H1 (cell line): ENCODE results near the gene OR56A3. TPM values are rescaled to one million over a fixed set of nuclear protein-coding genes. Genes with fewer than 3 reads are reported as not detected.

Source experiments
- CTCF ChIA-PET: fragments of 300-600 bp; sonication (Branson Sonifier 250); formaldehyde crosslinking; loops from one replicate; lab custom pipeline; 2021; ENCODE audit not compliant: partially characterized antibody; lab: Charles Lee
- POLR2A ChIA-PET: fragments of 300-600 bp; sonication (Branson Sonifier 250); formaldehyde crosslinking; loops from one replicate; lab custom pipeline; 2021; ENCODE audit warnings: inconsistent platforms; ENCODE audit not compliant: partially characterized antibody; lab: Charles Lee
- DNase-seq, 2 experiments: peaks; one replicate each; pipeline versions ENCODE4 v3.0.0 to v3.0.0-alpha.2; 2010 to 2022; ENCODE audit warnings: low spot score in 2 of 2, low read depth in 1 of 2, mixed read lengths in 1 of 2
- FAIRE-seq: peaks from 2 replicates; lab custom pipeline; 2011; peaks lifted over from hg19 to GRCh38; lab: Jason Lieb, UNC
- H2AFZ ChIP-seq: 2 replicates; pipeline ENCODE4 v1.8.1; 2012; ENCODE audit warnings: low read length, inconsistent platforms
- H2AK5ac ChIP-seq: 2 replicates; pipeline ENCODE4 v1.6.1; 2013; ENCODE audit warnings: low read depth, low read length
- H2BK120ac ChIP-seq: replicated peaks from 2 replicates; pipeline ENCODE3; 2013; ENCODE audit warnings: low read depth, low read length, inconsistent platforms
- H2BK12ac ChIP-seq: 2 replicates; pipeline ENCODE4 v1.6.1; 2013; ENCODE audit warnings: low read depth, low read length
- H2BK15ac ChIP-seq: 2 replicates; pipeline ENCODE4 v1.6.1; 2013; ENCODE audit warnings: low read length
- H2BK20ac ChIP-seq: 2 replicates; pipeline ENCODE4 v1.6.1; 2013; ENCODE audit warnings: low read length
- H2BK5ac ChIP-seq: 2 replicates; pipeline ENCODE4 v1.6.1; 2013; ENCODE audit warnings: low read depth, low read length
- H3K14ac ChIP-seq: 2 replicates; pipeline ENCODE4 v1.6.1; 2013; ENCODE audit warnings: inconsistent platforms; ENCODE audit not compliant: insufficient read length
- H3K18ac ChIP-seq: 2 replicates; pipeline ENCODE4 v1.6.1; 2013; ENCODE audit warnings: low read length; ENCODE audit errors: extremely low read depth
- H3K23ac ChIP-seq: 2 replicates; pipeline ENCODE4 v1.6.1; 2013; ENCODE audit warnings: inconsistent platforms; ENCODE audit not compliant: insufficient read length
- H3K23me2 ChIP-seq: 2 replicates; pipeline ENCODE4 v1.6.1; 2013; ENCODE audit warnings: low read depth, low read length
- H3K27ac ChIP-seq: 2 replicates; pipeline ENCODE4 v1.6.1; 2011; ENCODE audit warnings: low read depth, low read length, inconsistent platforms
- H3K27me3 ChIP-seq, 4 experiments: replicated peaks in 1 of 4; 1 replicate in 1 of 4; 2 replicates in 3 of 4; pipeline versions ENCODE4 v1.6.1 to v1.8.1; 2011 to 2013; ENCODE audit warnings: low read length in 3 of 4, mild to moderate bottlenecking in 3 of 4, inconsistent platforms in 2 of 4, mixed read lengths in 2 of 4, moderate library complexity in 1 of 4; ENCODE audit not compliant: control insufficient read depth in 3 of 4, insufficient read depth in 3 of 4; ENCODE audit errors: extremely low read depth in 1 of 4
- H3K36me3 ChIP-seq, 4 experiments: 2 replicates each; pipeline versions ENCODE4 v1.6.1 to v1.8.1; 2011 to 2013; ENCODE audit warnings: mild to moderate bottlenecking in 4 of 4, low read length in 3 of 4, moderate library complexity in 2 of 4, control low read depth in 1 of 4, inconsistent platforms in 1 of 4; ENCODE audit not compliant: insufficient read depth in 4 of 4, control insufficient read depth in 2 of 4
- H3K4ac ChIP-seq: replicated peaks from 2 replicates; pipeline ENCODE3; 2013; ENCODE audit warnings: low read length, low read depth, mixed read lengths, inconsistent platforms; ENCODE audit not compliant: insufficient read length
- H3K4me1 ChIP-seq, 4 experiments: replicated peaks in 1 of 4; 1 replicate in 1 of 4; 2 replicates in 3 of 4; pipeline versions ENCODE4 v1.6.1 to v1.8.1; 2011 to 2013; ENCODE audit warnings: low read length in 3 of 4, inconsistent platforms in 2 of 4, mixed read lengths in 1 of 4; ENCODE audit not compliant: insufficient read depth in 4 of 4, control insufficient read depth in 3 of 4
- H3K4me2 ChIP-seq, 2 experiments: 2 replicates each; pipeline versions ENCODE4 v1.6.1 to v1.8.1; 2011 to 2013; ENCODE audit warnings: low read depth in 2 of 2, low read length in 2 of 2, control low read depth in 1 of 2, inconsistent platforms in 1 of 2, mild to moderate bottlenecking in 1 of 2; ENCODE audit not compliant: insufficient read depth in 1 of 2
- H3K4me3 ChIP-seq, 4 experiments: fragments of 200-600, 300-600 bp in 1 of 4; sonication (generic), shearing (Covaris generic), sonication (Bioruptor Twin) in 1 of 4; 2 replicates each; pipeline versions ENCODE4 v1.5.1 to v1.8.1; 2011 to 2016; ENCODE audit warnings: low read length in 4 of 4, low read depth in 3 of 4, control low read depth in 2 of 4, inconsistent platforms in 2 of 4, mild to moderate bottlenecking in 2 of 4, mixed read lengths in 1 of 4, moderate library complexity in 1 of 4; ENCODE audit not compliant: insufficient read depth in 2 of 4; ENCODE audit errors: extremely low read depth in 1 of 4
- H3K56ac ChIP-seq: replicated peaks from 2 replicates; pipeline ENCODE3; 2013; ENCODE audit warnings: low read depth, mild to moderate bottlenecking, mixed read lengths, low read length, inconsistent platforms; ENCODE audit not compliant: insufficient read length
- H3K79me1 ChIP-seq: 2 replicates; pipeline ENCODE4 v1.6.1; 2013; ENCODE audit warnings: low read depth, low read length, control low read depth
- H3K79me2 ChIP-seq, 2 experiments: 2 replicates each; pipeline versions ENCODE4 v1.6.1 to v1.8.1; 2012 to 2013; ENCODE audit warnings: low read length in 2 of 2, mild to moderate bottlenecking in 2 of 2, inconsistent platforms in 1 of 2; ENCODE audit not compliant: insufficient read depth in 2 of 2, control insufficient read depth in 1 of 2
- H3K9ac ChIP-seq, 4 experiments: replicated peaks in 1 of 4; 1 replicate in 1 of 4; 2 replicates in 3 of 4; pipeline versions ENCODE4 v1.6.1 to v1.8.1; 2011 to 2013; ENCODE audit warnings: low read depth in 3 of 4, low read length in 3 of 4, control low read depth in 2 of 4, mild to moderate bottlenecking in 2 of 4, moderate library complexity in 2 of 4, inconsistent platforms in 1 of 4; ENCODE audit errors: extremely low read depth in 1 of 4
- H3K9me3 ChIP-seq, 2 experiments: 2 replicates each; pipeline versions ENCODE4 v1.6.1 to v1.8.1; 2012 to 2013; ENCODE audit warnings: mild to moderate bottlenecking in 2 of 2, moderate library complexity in 2 of 2, control low read depth in 1 of 2, inconsistent platforms in 1 of 2, low read depth in 1 of 2, low read length in 1 of 2, mixed read lengths in 1 of 2; ENCODE audit not compliant: insufficient read depth in 2 of 2
- H4K20me1 ChIP-seq, 2 experiments: replicated peaks in 1 of 2; 2 replicates each; pipeline versions ENCODE3 to v1.8.1; 2011 to 2013; ENCODE audit warnings: inconsistent platforms in 2 of 2, low read length in 2 of 2, mild to moderate bottlenecking in 1 of 2; ENCODE audit not compliant: insufficient read depth in 2 of 2, control insufficient read depth in 1 of 2
- H4K5ac ChIP-seq: 2 replicates; pipeline ENCODE4 v1.6.1; 2013; ENCODE audit warnings: low read length, low read depth, mixed read lengths, inconsistent platforms; ENCODE audit not compliant: insufficient read length
- H4K8ac ChIP-seq: 2 replicates; pipeline ENCODE4 v1.8.0; 2013; ENCODE audit warnings: mild to moderate bottlenecking, moderate library complexity, low read length, inconsistent platforms; ENCODE audit not compliant: insufficient read depth; ENCODE audit errors: extremely low read depth
- H4K91ac ChIP-seq: replicated peaks from 2 replicates; pipeline ENCODE3; 2013; ENCODE audit warnings: low read length, mixed read lengths, inconsistent platforms; ENCODE audit not compliant: insufficient read length
- BACH1 ChIP-seq: IDR thresholded peaks from 2 replicates; pipeline ENCODE4 v1.6.1; 2012; ENCODE audit warnings: low read length, improper control_type of control experiment
- BCL11A ChIP-seq, 2 experiments: IDR thresholded peaks; one replicate each; pipeline ENCODE4 v1.6.1; 2011; ENCODE audit warnings: low read depth in 2 of 2, low read length in 2 of 2, mild to moderate bottlenecking in 2 of 2
- BRCA1 ChIP-seq: IDR thresholded peaks from 2 replicates; pipeline ENCODE4 v1.6.1; 2012; ENCODE audit warnings: low read depth, low read length, improper control_type of control experiment
- POU5F1 ChIP-seq: IDR thresholded peaks from 2 replicates; pipeline ENCODE4 v1.6.1; 2011; ENCODE audit warnings: low read depth, mild to moderate bottlenecking, low read length, moderate library complexity
- SIX5 ChIP-seq: IDR thresholded peaks from 2 replicates; pipeline ENCODE4 v1.6.1; 2011; ENCODE audit warnings: mild to moderate bottlenecking, low read depth, low read length
- SP4 ChIP-seq: IDR thresholded peaks from 2 replicates; pipeline ENCODE4 v1.6.1; 2012; ENCODE audit warnings: low read length, inconsistent platforms
- WGBS, 2 experiments: shearing (Covaris generic) in 1 of 2; methylation state at CpG; one replicate each; pipeline versions ENCODE4 v1.1.6 to v1.1.7; 2013 to 2015; ENCODE audit warnings: low lambda C conversion rate in 2 of 2, mixed read lengths in 2 of 2, inconsistent platforms in 1 of 2, low coverage in 1 of 2, missing lambda C conversion rate in 1 of 2; ENCODE audit not compliant: insufficient replicate concordance in 2 of 2, insufficient coverage in 1 of 2, insufficient read length in 1 of 2; ENCODE audit errors: extremely low coverage in 1 of 2, missing lambda C conversion rate in 1 of 2; 5-methylcytosine and 5-hydroxymethylcytosine counted together
- polyA plus RNA-seq, 7 experiments: library from polyadenylated mRNA; depleted of rRNA in 3 of 7; stranded (reverse) in 5 of 7; unstranded in 2 of 7; fragments of >200 nt in 5 of 7; fragments of 200-250 nt in 2 of 7; gene quantifications; 1 replicate in 5 of 7; 2 replicates in 1 of 7; 4 replicates in 1 of 7; pipeline versions ENCODE4 v1.2.1 to v1.2.3, GENCODE V29; 2011 to 2013; ENCODE audit warnings: missing spikeins in 2 of 7, mixed read lengths in 2 of 7
- total RNA-seq: library from RNA; stranded (reverse); fragmentation: NEBNext Ultra II Directional; extraction: Animal tissue kit (Norgen Biotek cat#: 25700); gene quantifications from 2 replicates; pipeline ENCODE4 v1.2.1, GENCODE V29; 2021
- TF ChIP-seq, protein P1 (sequence below): IDR thresholded peaks from 2 replicates; pipeline ENCODE4 v1.6.1; 2011; ENCODE audit warnings: low read depth, mild to moderate bottlenecking, low read length; ENCODE audit not compliant: insufficient read depth

Gene OR56A3
- total and polyA plus RNA-seq, 2 of the 8 experiments (the other 6 are each of a cell fraction or from before 2014, with no cell fraction given): not detected

GRCh38 chr11:5910540-5910939 lies 31.5 kb upstream of the OR56A3 start:
- WGBS, 2 experiments: 90% methylated on average over 2 of the region's 2 CpGs; no CpG with 5 or more reads in 1 of the 2 experiments
- POLR2A ChIA-PET: no interaction called here
- no peak overlapping the region for H4K8ac ChIP-seq
- no peak for DNase-seq
- no peaks in the 10 kb centered on the region for H3K36me3 ChIP-seq
- H3K23me2 ChIP-seq: no peaks in the 10 kb centered on the region
- H3K4me1 ChIP-seq: no peaks in the 10 kb centered on the region
- CTCF ChIA-PET: interaction anchor here (1.1 to 1.2 kb wide), 2 partner anchors 22 to 452 kb away, joined by 3 read pairs; no protein-coding TSS in a partner anchor
- no peak overlapping the region; the same call in 1 of the 2 replicates for H3K27ac ChIP-seq
- H3K9ac ChIP-seq: no peak overlapping the region
- no peak overlapping the region for H2BK20ac ChIP-seq
- no peaks in the 10 kb centered on the region for H4K20me1 ChIP-seq
- H3K18ac ChIP-seq: no peak overlapping the region
- no peak overlapping the region for H3K23ac ChIP-seq
- H2BK15ac ChIP-seq: no peak overlapping the region
- H3K56ac ChIP-seq: no peak overlapping the region
- peaks cover 7% of the 10 kb centered on the region in 2 experiments; a peak in 2 of 4 replicates for H3K9me3 ChIP-seq
- H2BK120ac ChIP-seq: no peak overlapping the region
- H2BK12ac ChIP-seq: no peak overlapping the region
- H3K14ac ChIP-seq: no peak overlapping the region
- H3K4me3 ChIP-seq: no peak overlapping the region
- no peak overlapping the region for H4K91ac ChIP-seq
- H3K79me2 ChIP-seq: no peaks in the 10 kb centered on the region
- no peak overlapping the region for H2BK5ac ChIP-seq
- H2AK5ac ChIP-seq: no peak overlapping the region
- H3K79me1 ChIP-seq: no peaks in the 10 kb centered on the region
- no peaks in the 10 kb centered on the region for H3K27me3 ChIP-seq
- H2AFZ ChIP-seq: no peak overlapping the region
- no peak overlapping the region for H3K4me2 ChIP-seq
- no peak overlapping the region for H4K5ac ChIP-seq
- FAIRE-seq: no peak
- no peak overlapping the region for H3K4ac ChIP-seq
- TF ChIP-seq SP4: no peak
- TF ChIP-seq SIX5: no peak
- TF ChIP-seq POU5F1: no peak
- no peak for TF ChIP-seq BCL11A (IDR thresholded peaks at IDR 0.05; ENCODE audit: low read depth in 2 of 2, low read length in 2 of 2)
- no peak for TF ChIP-seq BRCA1
- TF ChIP-seq BACH1: no peak
- TF ChIP-seq, protein P1, sequence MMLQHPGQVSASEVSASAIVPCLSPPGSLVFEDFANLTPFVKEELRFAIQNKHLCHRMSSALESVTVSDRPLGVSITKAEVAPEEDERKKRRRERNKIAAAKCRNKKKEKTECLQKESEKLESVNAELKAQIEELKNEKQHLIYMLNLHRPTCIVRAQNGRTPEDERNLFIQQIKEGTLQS: no peak
